NCI-H2171 (cell line): Measurements from ENCODE around the gene GPR50.

Source experiments
- DNase-seq: peaks from one replicate; lab custom pipeline; 2025; lab: John Stamatoyannopoulos, UW

The GPR50 gene

GRCh38 chrX:151227627-151228026, 51.2 kb downstream of the GPR50 start:
- no peak for DNase-seq

GRCh38 chrX:151228935-151229334, 52.6 kb downstream of the GPR50 start:
- DNase-seq = no peak
